A549 (cell line): ENCODE results near the gene RHBG. TPM values are rescaled to one million over a fixed set of nuclear protein-coding genes. Genes with fewer than 3 reads are reported as not detected.

ENCODE experiments used
- ATAC-seq, 2 experiments: fragments of 200-7000 bp in 1 of 2; fragments of >200 bp in 1 of 2; cut with Nextera tagmentation in 1 of 2; cut with Tn5 transposase in 1 of 2; 3 replicates each; pipeline versions ENCODE4 v1.8.0 to v1.9.1; 2018 to 2020; ENCODE audit warnings: mild to moderate bottlenecking in 1 of 2, moderate library complexity in 1 of 2
- CTCF ChIA-PET: fragments of 300-600 bp; sonication (Branson Sonifier 250); formaldehyde crosslinking; extraction: SDS; loops from one replicate; lab custom pipeline; 2021; ENCODE audit warnings: antibody characterized with exemption, inconsistent platforms; lab: Yijun Ruan, JAX
- POLR2A ChIA-PET: fragments of 350-600 bp; formaldehyde crosslinking; extraction: SDS; loops from one replicate; lab custom pipeline; 2021; ENCODE audit warnings: antibody characterized with exemption, inconsistent platforms; lab: Yijun Ruan, JAX
- DNase-seq, 2 experiments: peaks; one replicate each; pipeline versions ENCODE4 v3.0.0 to v3.0.0-alpha.2; 2011 to 2016; ENCODE audit warnings: low read depth in 1 of 2, low spot score in 1 of 2
- FAIRE-seq: peaks from 2 replicates; lab custom pipeline; 2011; peaks lifted over from hg19 to GRCh38; lab: Jason Lieb, UNC
- H3K27ac ChIP-seq, 2 experiments: fragments of >200 bp; sonication (Bioruptor Twin); formaldehyde crosslinking; 3 replicates each; pipeline ENCODE4 v1.5.1; 2016 to 2017
- H3K4me1 ChIP-seq: fragments of >200 bp; sonication (Bioruptor Twin); formaldehyde crosslinking; 3 replicates; pipeline ENCODE4 v1.6.1; 2016
- H3K4me2 ChIP-seq: fragments of >200 bp; sonication (Bioruptor Twin); formaldehyde crosslinking; 3 replicates; pipeline ENCODE4 v1.6.1; 2016
- H3K4me3 ChIP-seq: fragments of >200 bp; sonication (Bioruptor Twin); formaldehyde crosslinking; 3 replicates; pipeline ENCODE4 v1.5.1; 2016
- H3K9me3 ChIP-seq: fragments of >200 bp; sonication (Bioruptor Twin); formaldehyde crosslinking; 3 replicates; pipeline ENCODE4 v1.6.1; 2016
- BHLHE40 ChIP-seq: IDR thresholded peaks from 2 replicates; pipeline ENCODE4 v1.6.1; 2012; ENCODE audit warnings: low read depth, low read length, inconsistent platforms
- CBX2 ChIP-seq: fragments of 200-600 bp; sonication (generic); IDR thresholded peaks from 2 replicates; pipeline ENCODE4 v1.6.1; 2016; ENCODE audit warnings: low read depth, mild to moderate bottlenecking, borderline replicate concordance
- CHD4 ChIP-seq: fragments of 200-600 bp; sonication (generic); IDR thresholded peaks from 2 replicates; pipeline ENCODE4 v1.6.1; 2016; ENCODE audit warnings: antibody characterized with exemption, mild to moderate bottlenecking, borderline replicate concordance
- ESRRA ChIP-seq: fragments of 150-350 bp; IDR thresholded peaks from 2 replicates; pipeline ENCODE4 v1.6.1; 2014; ENCODE audit warnings: mild to moderate bottlenecking, low read length, borderline replicate concordance
- JUNB ChIP-seq: fragments of >200 bp; sonication (Bioruptor Twin); formaldehyde crosslinking; IDR thresholded peaks from 2 replicates; pipeline ENCODE4 v1.6.1; 2016
- KDM1A ChIP-seq: fragments of 200-600 bp; sonication (generic); IDR thresholded peaks from 2 replicates; pipeline ENCODE4 v1.6.1; 2016; ENCODE audit warnings: low read depth, mild to moderate bottlenecking
- KDM5A ChIP-seq: fragments of 200-600 bp; sonication (generic); IDR thresholded peaks from 2 replicates; pipeline ENCODE4 v1.6.1; 2016; ENCODE audit warnings: antibody characterized with exemption, mild to moderate bottlenecking
- MAFK ChIP-seq: fragments of 450-650 bp; IDR thresholded peaks from 2 replicates; pipeline ENCODE4 v1.6.1; 2014; ENCODE audit not compliant: partially characterized antibody
- NFE2L2 ChIP-seq: fragments of 150-350 bp; conservative IDR thresholded peaks from 2 replicates; pipeline ENCODE4 v1.6.1; 2014; ENCODE audit warnings: low read length
- NPAS2 ChIP-seq: fragments of 250-450 bp; sonication (Bioruptor Pico); IDR thresholded peaks from 2 replicates; pipeline ENCODE4 v1.8.0; 2022; ENCODE audit warnings: mild to moderate bottlenecking, moderate library complexity, borderline replicate concordance
- PBX3 ChIP-seq: IDR thresholded peaks from 2 replicates; pipeline ENCODE4 v1.6.1; 2012
- POLR2AphosphoS2 ChIP-seq: conservative IDR thresholded peaks from 2 replicates; pipeline ENCODE4 v1.6.1; 2012; ENCODE audit warnings: low read length, improper control_type of control experiment, inconsistent platforms
- RAD21 ChIP-seq, 2 experiments: fragments of >200 bp in 1 of 2; sonication (Bioruptor Twin) in 1 of 2; formaldehyde crosslinking in 1 of 2; IDR thresholded peaks in 1 of 2; conservative IDR thresholded peaks in 1 of 2; 2 replicates in 1 of 2; 3 replicates in 1 of 2; pipeline ENCODE4 v1.6.1; 2012 to 2018; ENCODE audit warnings: inconsistent platforms in 1 of 2
- RARB ChIP-seq: fragments of 250-450 bp; sonication (Bioruptor Pico); IDR thresholded peaks from 2 replicates; pipeline ENCODE4 v1.8.0; 2021; ENCODE audit warnings: mild to moderate bottlenecking, moderate library complexity
- REST ChIP-seq: fragments of 200-600 bp; sonication (generic); IDR thresholded peaks from 2 replicates; pipeline ENCODE4 v1.6.1; 2016; ENCODE audit warnings: antibody characterized with exemption, mild to moderate bottlenecking, moderate library complexity
- RFX5 ChIP-seq: fragments of 450-650 bp; IDR thresholded peaks from 2 replicates; pipeline ENCODE4 v1.7.1; 2014; ENCODE audit warnings: antibody characterized with exemption, mild to moderate bottlenecking, moderate library complexity
- SREBF2 ChIP-seq: fragments of 450-650 bp; IDR thresholded peaks from 2 replicates; pipeline ENCODE4 v1.6.1; 2014; ENCODE audit warnings: mild to moderate bottlenecking, moderate library complexity
- ZNF302 ChIP-seq: fragments of 250-450 bp; sonication (Bioruptor Pico); IDR thresholded peaks from 2 replicates; pipeline ENCODE4 v1.9.0; 2021; ENCODE audit warnings: inconsistent platforms, mild to moderate bottlenecking, moderate library complexity
- WGBS: methylation state at CpG from one replicate; pipeline ENCODE4 v1.1.6; 2017; ENCODE audit errors: missing lambda C conversion rate; 5-methylcytosine and 5-hydroxymethylcytosine counted together
- polyA plus RNA-seq, 4 experiments: library from polyadenylated mRNA; depleted of rRNA in 3 of 4; stranded (reverse); fragments of >200 nt; fragmentation: RNase III in 1 of 4; extraction: RNeasy Plus Mini Kit Qiagen cat#74134 plus additional on column Dnase treatment in 1 of 4; gene quantifications; 2 replicates in 3 of 4; 3 replicates in 1 of 4; pipeline ENCODE4 v1.2.3, GENCODE V29; 2011 to 2017
- TF ChIP-seq, protein P1 (sequence below): fragments of >200 bp; sonication (Bioruptor Twin); formaldehyde crosslinking; IDR thresholded peaks from 3 replicates; pipeline ENCODE4 v1.6.1; 2016
- TF ChIP-seq, protein P2 (sequence below): IDR thresholded peaks from 2 replicates; pipeline ENCODE4 v1.6.1; 2012

RHBG gene
- polyA plus RNA-seq, 2 of the 4 experiments (the other 2 are of a cell fraction) = 0.06 TPM; not detected in 1

- H3K9me3 ChIP-seq = no peaks in the 10 kb centered on the region
- H3K4me3 ChIP-seq = no peak overlapping the region
- DNase-seq (no peak), ATAC-seq (no peak), FAIRE-seq (no peak)
- CTCF ChIA-PET = interaction anchor here (0.6 to 10.4 kb wide), 7 partner anchors 8 to 47 kb away, joined by 3 to 146 read pairs (median 9); no protein-coding TSS in a partner anchor
- H3K27ac ChIP-seq = no peak overlapping the region
- POLR2A ChIA-PET = no interaction called here
- H3K4me2 ChIP-seq = no peak overlapping the region
- TF ChIP-seq ESRRA (no peak), KDM1A (no peak), JUNB (no peak), RARB (CRISPR knock-in tag) (no peak), PBX3 (no peak), KDM5A (no peak), CHD4 (no peak), SREBF2 (no peak), MAFK (no peak), ZNF302 (no peak), REST (no peak), CBX2 (no peak), NPAS2 (CRISPR knock-in tag) (no peak), RFX5 (no peak), RAD21 (conservative IDR thresholded peaks at IDR 0.05 in 1 of 2, IDR thresholded peaks at IDR 0.05 in 1 of 2) (no peak), BHLHE40 (no peak)
- TF ChIP-seq, protein P1, sequence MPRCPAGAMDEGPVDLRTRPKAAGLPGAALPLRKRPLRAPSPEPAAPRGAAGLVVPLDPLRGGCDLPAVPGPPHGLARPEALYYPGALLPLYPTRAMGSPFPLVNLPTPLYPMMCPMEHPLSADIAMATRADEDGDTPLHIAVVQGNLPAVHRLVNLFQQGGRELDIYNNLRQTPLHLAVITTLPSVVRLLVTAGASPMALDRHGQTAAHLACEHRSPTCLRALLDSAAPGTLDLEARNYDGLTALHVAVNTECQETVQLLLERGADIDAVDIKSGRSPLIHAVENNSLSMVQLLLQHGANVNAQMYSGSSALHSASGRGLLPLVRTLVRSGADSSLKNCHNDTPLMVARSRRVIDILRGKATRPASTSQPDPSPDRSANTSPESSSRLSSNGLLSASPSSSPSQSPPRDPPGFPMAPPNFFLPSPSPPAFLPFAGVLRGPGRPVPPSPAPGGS = no peak
- TF ChIP-seq, protein P2, sequence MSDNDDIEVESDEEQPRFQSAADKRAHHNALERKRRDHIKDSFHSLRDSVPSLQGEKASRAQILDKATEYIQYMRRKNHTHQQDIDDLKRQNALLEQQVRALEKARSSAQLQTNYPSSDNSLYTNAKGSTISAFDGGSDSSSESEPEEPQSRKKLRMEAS = no peak
- WGBS = 69% methylated on average over 4 of the region's 4 CpGs
- H3K4me1 ChIP-seq = no peaks in the 10 kb centered on the region
These were observed 62.4 kb downstream of the RHBG start for GRCh38 chr1:156431366-156431765.

GRCh38 chr1:156431769-156432668 lies 63.0 kb downstream of the RHBG start:
- CTCF ChIA-PET = interaction anchor here (0.5 to 10.4 kb wide), 9 partner anchors 9 to 262 kb away, joined by 3 to 146 read pairs (median 8); no protein-coding TSS in a partner anchor
- Histone ChIP-seq H3K9me3 (no peaks in the 10 kb centered on the region), H3K4me2 (no peak overlapping the region), H3K4me1 (no peaks in the 10 kb centered on the region)
- no peak for TF ChIP-seq NFE2L2
- TF ChIP-seq POLR2AphosphoS2 = no peak
- TF ChIP-seq, all 56 proteins: peak for 0
- ATAC-seq (no peak), DNase-seq (no peak), FAIRE-seq (no peak)
- no peak overlapping the region for H3K27ac ChIP-seq
- H3K4me3 ChIP-seq = no peak overlapping the region
- POLR2A ChIA-PET = interaction anchor here (1.3 kb wide), 1 partner anchor 219 kb away, joined by 3 read pairs; the partner anchor contains the start of gene PMF1
- 42% methylated on average over 12 of the region's 12 CpGs for WGBS
